IMR-90 (cell line): ENCODE results near the gene LYPD3.

ENCODE experiments used
- BHLHE40 ChIP-seq: fragments of 150-350 bp; IDR thresholded peaks from 2 replicates; pipeline ENCODE4 v1.6.1; 2016; ENCODE audit warnings: mild to moderate bottlenecking, low read depth, low read length
- CEBPB ChIP-seq: IDR thresholded peaks from 2 replicates; pipeline ENCODE4 v1.6.1; 2012; ENCODE audit warnings: low read depth, low read length, improper control_type of control experiment
- MAFK ChIP-seq: IDR thresholded peaks from 2 replicates; pipeline ENCODE4 v1.6.1; 2012; ENCODE audit warnings: low read depth, low read length, improper control_type of control experiment
- NFE2L2 ChIP-seq: fragments of 150-350 bp; IDR thresholded peaks from 2 replicates; pipeline ENCODE4 v1.6.1; 2016; ENCODE audit warnings: low read depth, mild to moderate bottlenecking, low read length
- POLR2A ChIP-seq: IDR thresholded peaks from 2 replicates; pipeline ENCODE4 v1.6.1; 2012; ENCODE audit warnings: mild to moderate bottlenecking, low read depth, low read length
- RAD21 ChIP-seq: IDR thresholded peaks from 2 replicates; pipeline ENCODE4 v1.6.1; 2012; ENCODE audit warnings: low read length, improper control_type of control experiment
- TF ChIP-seq, protein P1 (sequence below): conservative IDR thresholded peaks from 2 replicates; pipeline ENCODE4 v1.5.1; 2012; ENCODE audit warnings: mild to moderate bottlenecking, low read depth, low read length, improper control_type of control experiment
- TF ChIP-seq, protein P2 (sequence below): fragments of 150-350 bp; IDR thresholded peaks from 2 replicates; pipeline ENCODE4 v1.6.1; 2016; ENCODE audit warnings: low read depth, mild to moderate bottlenecking, low read length, moderate library complexity, borderline replicate concordance

DNA sequence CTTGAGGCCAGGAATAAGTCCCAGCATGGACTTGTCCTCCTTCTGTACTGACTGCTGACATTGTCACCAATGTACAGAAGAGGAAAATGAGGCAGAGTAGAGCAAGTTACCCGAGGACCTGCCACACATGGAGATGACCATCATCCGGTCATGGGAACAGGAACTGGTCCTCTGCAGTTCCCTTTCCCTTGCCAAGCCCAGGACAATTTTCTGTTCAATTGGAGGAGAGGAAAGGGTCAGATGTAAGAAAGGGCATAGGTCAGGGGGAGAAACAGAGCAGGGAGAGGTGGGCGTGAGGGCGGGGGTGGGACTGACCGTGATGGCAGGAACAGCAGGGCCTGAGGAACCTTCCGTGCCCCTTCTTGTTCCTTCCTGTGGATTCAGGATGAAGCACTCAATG is 20.5 kb upstream of the LYPD3 start:
- TF ChIP-seq, protein P1, sequence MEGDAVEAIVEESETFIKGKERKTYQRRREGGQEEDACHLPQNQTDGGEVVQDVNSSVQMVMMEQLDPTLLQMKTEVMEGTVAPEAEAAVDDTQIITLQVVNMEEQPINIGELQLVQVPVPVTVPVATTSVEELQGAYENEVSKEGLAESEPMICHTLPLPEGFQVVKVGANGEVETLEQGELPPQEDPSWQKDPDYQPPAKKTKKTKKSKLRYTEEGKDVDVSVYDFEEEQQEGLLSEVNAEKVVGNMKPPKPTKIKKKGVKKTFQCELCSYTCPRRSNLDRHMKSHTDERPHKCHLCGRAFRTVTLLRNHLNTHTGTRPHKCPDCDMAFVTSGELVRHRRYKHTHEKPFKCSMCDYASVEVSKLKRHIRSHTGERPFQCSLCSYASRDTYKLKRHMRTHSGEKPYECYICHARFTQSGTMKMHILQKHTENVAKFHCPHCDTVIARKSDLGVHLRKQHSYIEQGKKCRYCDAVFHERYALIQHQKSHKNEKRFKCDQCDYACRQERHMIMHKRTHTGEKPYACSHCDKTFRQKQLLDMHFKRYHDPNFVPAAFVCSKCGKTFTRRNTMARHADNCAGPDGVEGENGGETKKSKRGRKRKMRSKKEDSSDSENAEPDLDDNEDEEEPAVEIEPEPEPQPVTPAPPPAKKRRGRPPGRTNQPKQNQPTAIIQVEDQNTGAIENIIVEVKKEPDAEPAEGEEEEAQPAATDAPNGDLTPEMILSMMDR: no peak
- TF ChIP-seq CEBPB (no peak), POLR2A (no peak), RAD21 (no peak), MAFK (no peak), NFE2L2 (no peak), BHLHE40 (no peak)
- TF ChIP-seq, protein P2, sequence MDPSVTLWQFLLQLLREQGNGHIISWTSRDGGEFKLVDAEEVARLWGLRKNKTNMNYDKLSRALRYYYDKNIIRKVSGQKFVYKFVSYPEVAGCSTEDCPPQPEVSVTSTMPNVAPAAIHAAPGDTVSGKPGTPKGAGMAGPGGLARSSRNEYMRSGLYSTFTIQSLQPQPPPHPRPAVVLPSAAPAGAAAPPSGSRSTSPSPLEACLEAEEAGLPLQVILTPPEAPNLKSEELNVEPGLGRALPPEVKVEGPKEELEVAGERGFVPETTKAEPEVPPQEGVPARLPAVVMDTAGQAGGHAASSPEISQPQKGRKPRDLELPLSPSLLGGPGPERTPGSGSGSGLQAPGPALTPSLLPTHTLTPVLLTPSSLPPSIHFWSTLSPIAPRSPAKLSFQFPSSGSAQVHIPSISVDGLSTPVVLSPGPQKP: no peak
